Measurements from ENCODE around the gene PNP. TPM values are rescaled to one million over a fixed set of nuclear protein-coding genes. Genes with fewer than 3 reads are reported as not detected.

The PNP gene
- total and polyA plus RNA-seq, 10 donors: 36.0 to 93.1 (median 64.8) TPM

DNA sequence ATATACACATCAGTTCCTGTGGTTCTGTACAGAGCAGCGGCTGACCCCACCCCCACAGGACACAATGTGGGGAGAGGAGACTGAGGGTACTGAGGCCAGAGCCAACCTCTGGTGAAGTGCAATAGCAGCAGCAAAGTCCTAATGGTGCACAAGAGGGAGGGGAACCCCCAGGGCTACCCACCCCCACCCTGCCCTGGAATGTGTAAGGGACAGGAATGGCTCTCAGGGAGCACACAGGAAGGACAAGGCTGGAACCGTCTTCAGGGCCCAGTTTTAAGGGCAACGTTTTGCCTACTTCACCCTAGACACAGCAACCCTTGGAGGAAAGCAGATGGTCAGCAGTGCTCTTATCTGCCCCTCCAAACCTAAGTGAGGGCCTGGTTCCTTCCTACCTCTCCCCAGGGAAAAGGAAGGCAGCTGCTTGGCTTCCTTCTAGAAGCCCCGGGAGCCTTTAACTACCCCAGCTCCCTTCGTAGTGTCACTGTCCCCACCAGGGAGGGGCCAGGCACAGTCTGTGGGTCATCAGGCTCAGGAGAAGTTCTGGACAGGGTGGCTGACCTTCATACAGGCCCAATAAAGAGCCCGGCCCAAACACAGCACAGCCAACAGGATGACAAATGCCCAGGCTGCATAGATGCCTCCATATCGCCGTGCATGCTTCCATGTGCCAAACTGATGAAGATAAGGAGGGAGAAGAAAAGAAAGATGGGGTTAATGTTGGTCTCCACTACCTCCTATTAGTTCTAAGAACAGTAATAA, 11.0 kb upstream of the PNP start:
- peak overlapping the region in 4 of 8 donors; percentile 32 to 95 (median 72) for H3K27ac ChIP-seq
- TF ChIP-seq POLR2A (IDR thresholded peaks at IDR 0.05) (no peak), POLR2AphosphoS5 (IDR thresholded peaks at IDR 0.05) (peak in 1 of 3 donors; percentile 10)
- no peak for DNase-seq
- H3K4me1 ChIP-seq: peaks cover 43 to 83% (median 69%) of the 10 kb centered on the region in 6 donors
- no peaks in the 10 kb centered on the region for H3K27me3 ChIP-seq (replicated peaks in 1 of 7)
- H3K36me3 ChIP-seq: peaks cover 3 to 43% (median 37%) of the 10 kb centered on the region in 6 donors
- H3K4me3 ChIP-seq: no peak overlapping the region
- H3K9me3 ChIP-seq: no peaks in the 10 kb centered on the region
- WGBS, 5 donors: 56 to 70% (median 58%) methylated on average over 7 to 8 of the region's 8 CpGs
- intact Hi-C loops (cut with DNase I; ENCODE audit: low total_unique reads): no loop called here

DNA sequence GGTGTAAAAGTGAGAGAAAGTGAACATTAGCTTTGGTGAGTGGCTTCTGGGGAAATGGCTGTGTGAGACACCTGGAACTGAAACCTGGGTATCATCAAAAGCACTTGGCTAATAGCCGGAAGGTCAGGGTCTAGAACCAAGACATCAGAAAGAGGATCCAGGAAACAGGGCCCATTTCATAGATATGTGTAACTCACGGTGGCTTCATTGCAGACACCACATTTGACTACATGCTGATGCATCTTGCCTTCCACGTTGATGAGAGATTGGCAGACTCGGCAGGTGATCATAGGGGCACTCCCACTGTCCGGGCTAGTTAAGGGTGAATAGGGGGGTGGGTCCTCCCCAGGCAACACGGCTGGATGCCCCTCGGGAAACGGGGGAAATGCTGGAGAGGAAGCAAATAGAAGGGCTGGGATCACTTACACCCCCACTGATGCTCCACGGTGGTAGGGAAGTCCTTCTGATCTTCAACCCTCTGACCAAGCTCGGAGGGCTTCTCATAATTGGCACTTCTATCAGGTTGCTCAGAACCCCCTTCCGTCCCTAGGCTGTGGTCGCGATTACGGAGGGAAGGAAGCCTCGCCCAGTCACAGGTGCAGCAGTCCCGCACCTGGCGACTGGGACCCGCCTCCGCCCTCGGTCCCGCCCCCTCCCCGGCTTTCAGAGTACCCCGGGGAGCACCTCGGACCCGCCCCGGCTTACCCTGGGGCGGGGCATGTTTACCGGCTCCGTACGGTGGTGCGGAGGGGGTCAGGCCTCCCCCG, 8.6 kb upstream of the PNP start:
- H3K27me3 ChIP-seq (replicated peaks in 1 of 7): no peaks in the 10 kb centered on the region
- intact Hi-C loops (cut with DNase I; ENCODE audit: low total_unique reads): loop anchor here (10.0 kb wide), 1 partner anchor 46 kb away; the partner anchor contains the start of gene TEP1
- H3K4me1 ChIP-seq: peaks cover 30 to 72% (median 58%) of the 10 kb centered on the region in 6 donors
- peak overlapping the region; percentile 78 to 95 (median 86) for H3K4me3 ChIP-seq
- peak overlapping the region; percentile 92 to 99 (median 98) for H3K27ac ChIP-seq
- DNase-seq: no peak
- H3K9me3 ChIP-seq: no peaks in the 10 kb centered on the region
- TF ChIP-seq, protein P1, sequence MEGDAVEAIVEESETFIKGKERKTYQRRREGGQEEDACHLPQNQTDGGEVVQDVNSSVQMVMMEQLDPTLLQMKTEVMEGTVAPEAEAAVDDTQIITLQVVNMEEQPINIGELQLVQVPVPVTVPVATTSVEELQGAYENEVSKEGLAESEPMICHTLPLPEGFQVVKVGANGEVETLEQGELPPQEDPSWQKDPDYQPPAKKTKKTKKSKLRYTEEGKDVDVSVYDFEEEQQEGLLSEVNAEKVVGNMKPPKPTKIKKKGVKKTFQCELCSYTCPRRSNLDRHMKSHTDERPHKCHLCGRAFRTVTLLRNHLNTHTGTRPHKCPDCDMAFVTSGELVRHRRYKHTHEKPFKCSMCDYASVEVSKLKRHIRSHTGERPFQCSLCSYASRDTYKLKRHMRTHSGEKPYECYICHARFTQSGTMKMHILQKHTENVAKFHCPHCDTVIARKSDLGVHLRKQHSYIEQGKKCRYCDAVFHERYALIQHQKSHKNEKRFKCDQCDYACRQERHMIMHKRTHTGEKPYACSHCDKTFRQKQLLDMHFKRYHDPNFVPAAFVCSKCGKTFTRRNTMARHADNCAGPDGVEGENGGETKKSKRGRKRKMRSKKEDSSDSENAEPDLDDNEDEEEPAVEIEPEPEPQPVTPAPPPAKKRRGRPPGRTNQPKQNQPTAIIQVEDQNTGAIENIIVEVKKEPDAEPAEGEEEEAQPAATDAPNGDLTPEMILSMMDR (IDR thresholded peaks at IDR 0.05 in 8 of 11, conservative IDR thresholded peaks at IDR 0.05 in 3 of 11): no peak
- TF ChIP-seq POLR2AphosphoS5 (IDR thresholded peaks at IDR 0.05) (peak in 1 of 3 donors; percentile 21), POLR2A (IDR thresholded peaks at IDR 0.05) (no peak)
- H3K36me3 ChIP-seq: peaks cover 3 to 43% (median 37%) of the 10 kb centered on the region in 6 donors
- 3 to 4% (median 4%) methylated on average over 16 to 32 of the region's 32 CpGs for WGBS, 5 donors

DNA sequence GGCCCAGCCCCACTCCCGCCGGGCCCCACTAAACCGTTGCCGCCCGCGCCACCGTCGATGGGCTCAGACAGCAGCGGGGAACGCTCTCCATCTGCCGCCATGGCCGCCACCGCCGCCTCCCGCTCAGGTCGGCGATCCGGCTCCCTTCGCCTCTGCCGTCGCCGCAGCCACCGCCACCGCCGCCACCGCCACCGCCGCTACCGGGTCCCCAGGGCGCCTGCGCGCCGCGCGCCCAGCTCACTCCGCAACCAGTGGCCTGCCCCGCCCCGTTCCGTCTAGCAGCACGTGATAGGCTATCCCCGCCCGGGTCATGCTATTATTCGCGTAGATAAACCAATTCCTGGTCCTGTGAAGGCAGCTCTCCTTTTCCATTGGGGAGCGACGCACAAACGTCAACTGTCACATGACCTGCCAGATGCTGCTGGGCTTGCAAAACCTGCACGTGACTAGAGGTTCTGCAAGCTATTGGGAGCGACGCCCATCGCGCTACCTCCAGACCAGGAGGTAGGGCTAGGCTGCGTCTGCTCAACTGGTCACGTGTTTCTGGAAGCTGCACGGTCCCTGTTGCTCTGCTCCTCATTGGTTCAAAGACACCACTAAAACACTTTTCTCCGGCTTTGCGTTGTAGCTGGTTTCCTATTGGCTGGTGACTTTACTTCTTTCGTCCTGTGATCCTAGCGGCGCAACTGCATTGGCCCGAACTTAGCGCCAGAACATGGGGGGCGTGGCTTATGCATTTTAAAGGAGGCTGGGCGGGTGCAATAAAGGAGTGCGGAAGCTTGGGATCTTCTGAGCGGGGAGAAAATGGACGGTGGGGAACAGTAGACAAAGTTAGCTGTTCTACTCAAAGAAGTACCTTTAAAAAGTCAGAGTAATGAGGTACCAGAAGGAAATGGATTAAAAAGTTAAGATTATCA, 7.7 kb upstream of the PNP start, which contains the start of gene PIP4P1:
TSS of gene PIP4P1 (minus strand) at position 210 of the 917 bp plus-strand sequence. CDS start at position 101, 109 bp downstream.
- Histone ChIP-seq H3K27ac (peak within 1 kb of the TSS; percentile 92 to 99 (median 98)), H3K4me1 (peaks cover 22 to 63% (median 50%) of the 10 kb centered on the region in 6 donors), H3K4me3 (peak within 1 kb of the TSS; percentile 78 to 95 (median 86)), H3K9me3 (no peaks in the 10 kb centered on the region), H3K27me3 (replicated peaks in 1 of 7) (no peaks in the 10 kb centered on the region), H3K36me3 (peaks cover 3 to 40% (median 35%) of the 10 kb centered on the region in 6 donors)
- WGBS, 5 donors: 0 to 1% (median 1%) methylated on average over 21 to 67 of the region's 67 CpGs
- DNase-seq: peak; percentile 100
- TF ChIP-seq POLR2A (IDR thresholded peaks at IDR 0.05) (peak in 2 of 3 donors; percentile 71 to 84), POLR2AphosphoS5 (IDR thresholded peaks at IDR 0.05) (peak; percentile 94 to 95 (median 94))
- TF ChIP-seq, protein P1 (IDR thresholded peaks at IDR 0.05 in 8 of 11, conservative IDR thresholded peaks at IDR 0.05 in 3 of 11): peak in 4 of 11 experiments; percentile 12 to 38 (median 19)
- intact Hi-C loops (cut with DNase I; ENCODE audit: low total_unique reads): loop anchor here (10.0 kb wide), 1 partner anchor 47 kb away; the partner anchor contains the start of gene TEP1

All from spleen (tissue), 11 donors.